ENCODE results near the gene C3orf22. TPM values are rescaled to one million over a fixed set of nuclear protein-coding genes. Genes with fewer than 3 reads are reported as not detected.

Gene C3orf22
- polyA plus RNA-seq, 1 donor (not counting 4 experiments of a cell fraction or from before 2014, with no cell fraction given): not detected

- no peak overlapping the region for H3K27ac ChIP-seq (ENCODE audit: control insufficient read depth, insufficient read depth, low read length)
- TF ChIP-seq CTCF (optimal IDR thresholded peaks at IDR 0.05 in 1 of 3, IDR thresholded peaks at IDR 0.05 in 1 of 3, conservative IDR thresholded peaks at IDR 0.05 in 1 of 3; ENCODE audit: extremely low read depth in 1 of 3, insufficient read depth in 2 of 3, low read length in 3 of 3) (no peak), EZH2 (IDR thresholded peaks at IDR 0.05; ENCODE audit: low read length) (no peak)
- H3K27me3 ChIP-seq (ENCODE audit: control insufficient read depth, extremely low read depth, insufficient read depth, low read length): peaks cover 32% of the 10 kb centered on the region
- dilution Hi-C loops (cut with MboI; ENCODE audit: extremely low pct_ligation_motif_present, low sequenced_read_pairs): no loop called here
- H2AFZ ChIP-seq (ENCODE audit: control insufficient read depth, low read length): no peak overlapping the region
- no peaks in the 10 kb centered on the region for H3K9me1 ChIP-seq (ENCODE audit: control insufficient read depth, extremely low read depth, insufficient read depth, low read length)
- H3K4me2 ChIP-seq (ENCODE audit: control insufficient read depth, extremely low read depth, insufficient read depth, low read depth, low read length): no peak overlapping the region
- H3K9me3 ChIP-seq (ENCODE audit: control insufficient read depth, low read depth, low read length): no peaks in the 10 kb centered on the region
- no peaks in the 10 kb centered on the region for H3K36me3 ChIP-seq (ENCODE audit: control insufficient read depth in 2 of 2, extremely low read depth in 1 of 2, insufficient read depth in 2 of 2, low read length in 2 of 2)
- DNase-seq (ENCODE audit: low read depth, low spot score) (no peak), FAIRE-seq (no peak)
- H3K4me3 ChIP-seq (ENCODE audit: control insufficient read depth in 2 of 3, extremely low read depth in 1 of 3, insufficient read depth in 2 of 3, low read depth in 1 of 3, low read length in 3 of 3): no peak overlapping the region
- no peaks in the 10 kb centered on the region for H3K79me2 ChIP-seq (ENCODE audit: control insufficient read depth, insufficient read depth, low read length)
- H3K9ac ChIP-seq (ENCODE audit: control insufficient read depth, extremely low read depth, insufficient read depth, low read length): no peak overlapping the region
- H3K4me1 ChIP-seq (ENCODE audit: control insufficient read depth, extremely low read depth, insufficient read depth, low read length): no peaks in the 10 kb centered on the region
- H4K20me1 ChIP-seq (ENCODE audit: control insufficient read depth, extremely low read depth, insufficient read depth, low read length): no peaks in the 10 kb centered on the region
These were observed 32.1 kb downstream of the C3orf22 start for GRCh38 chr3:126526668-126527005.

- Histone ChIP-seq H2AFZ (ENCODE audit: control insufficient read depth, low read length) (no peak overlapping the region), H3K79me2 (ENCODE audit: control insufficient read depth, insufficient read depth, low read length) (no peaks in the 10 kb centered on the region), H3K4me2 (ENCODE audit: control insufficient read depth, extremely low read depth, insufficient read depth, low read depth, low read length) (no peak overlapping the region), H3K9me3 (ENCODE audit: control insufficient read depth, low read depth, low read length) (no peaks in the 10 kb centered on the region), H4K20me1 (ENCODE audit: control insufficient read depth, extremely low read depth, insufficient read depth, low read length) (no peaks in the 10 kb centered on the region), H3K9me1 (ENCODE audit: control insufficient read depth, extremely low read depth, insufficient read depth, low read length) (no peaks in the 10 kb centered on the region), H3K27me3 (ENCODE audit: control insufficient read depth, extremely low read depth, insufficient read depth, low read length) (peaks cover 32% of the 10 kb centered on the region), H3K27ac (ENCODE audit: control insufficient read depth, insufficient read depth, low read length) (no peak overlapping the region), H3K9ac (ENCODE audit: control insufficient read depth, extremely low read depth, insufficient read depth, low read length) (no peak overlapping the region), H3K4me1 (ENCODE audit: control insufficient read depth, extremely low read depth, insufficient read depth, low read length) (no peaks in the 10 kb centered on the region), H3K4me3 (ENCODE audit: control insufficient read depth in 2 of 3, extremely low read depth in 1 of 3, insufficient read depth in 2 of 3, low read depth in 1 of 3, low read length in 3 of 3) (no peak overlapping the region), H3K36me3 (ENCODE audit: control insufficient read depth in 2 of 2, extremely low read depth in 1 of 2, insufficient read depth in 2 of 2, low read length in 2 of 2) (no peaks in the 10 kb centered on the region)
- FAIRE-seq (no peak), DNase-seq (ENCODE audit: low read depth, low spot score) (no peak)
- TF ChIP-seq CTCF (optimal IDR thresholded peaks at IDR 0.05 in 1 of 3, IDR thresholded peaks at IDR 0.05 in 1 of 3, conservative IDR thresholded peaks at IDR 0.05 in 1 of 3; ENCODE audit: extremely low read depth in 1 of 3, insufficient read depth in 2 of 3, low read length in 3 of 3) (no peak), EZH2 (IDR thresholded peaks at IDR 0.05; ENCODE audit: low read length) (no peak)
- dilution Hi-C loops (cut with MboI; ENCODE audit: extremely low pct_ligation_motif_present, low sequenced_read_pairs): no loop called here
These were observed 32.7 kb downstream of the C3orf22 start for GRCh38 chr3:126525853-126526667.
